GM20000 (cell line): ENCODE measurements around the gene NKX1-1.

Source experiments
- DNase-seq: peaks from one replicate; pipeline ENCODE4 v3.0.0; 2012; ENCODE audit warnings: low spot score
- TF ChIP-seq, protein P1 (sequence below): IDR thresholded peaks from 2 replicates; pipeline ENCODE4 v1.5.1; 2012; ENCODE audit warnings: mild to moderate bottlenecking, control low read depth; ENCODE audit errors: extremely low read depth, missing control alignments

Gene NKX1-1

GRCh38 chr4:1405254-1405635 lies 997 bp downstream of the NKX1-1 start:
- TF ChIP-seq, protein P1, sequence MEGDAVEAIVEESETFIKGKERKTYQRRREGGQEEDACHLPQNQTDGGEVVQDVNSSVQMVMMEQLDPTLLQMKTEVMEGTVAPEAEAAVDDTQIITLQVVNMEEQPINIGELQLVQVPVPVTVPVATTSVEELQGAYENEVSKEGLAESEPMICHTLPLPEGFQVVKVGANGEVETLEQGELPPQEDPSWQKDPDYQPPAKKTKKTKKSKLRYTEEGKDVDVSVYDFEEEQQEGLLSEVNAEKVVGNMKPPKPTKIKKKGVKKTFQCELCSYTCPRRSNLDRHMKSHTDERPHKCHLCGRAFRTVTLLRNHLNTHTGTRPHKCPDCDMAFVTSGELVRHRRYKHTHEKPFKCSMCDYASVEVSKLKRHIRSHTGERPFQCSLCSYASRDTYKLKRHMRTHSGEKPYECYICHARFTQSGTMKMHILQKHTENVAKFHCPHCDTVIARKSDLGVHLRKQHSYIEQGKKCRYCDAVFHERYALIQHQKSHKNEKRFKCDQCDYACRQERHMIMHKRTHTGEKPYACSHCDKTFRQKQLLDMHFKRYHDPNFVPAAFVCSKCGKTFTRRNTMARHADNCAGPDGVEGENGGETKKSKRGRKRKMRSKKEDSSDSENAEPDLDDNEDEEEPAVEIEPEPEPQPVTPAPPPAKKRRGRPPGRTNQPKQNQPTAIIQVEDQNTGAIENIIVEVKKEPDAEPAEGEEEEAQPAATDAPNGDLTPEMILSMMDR, result no peak
- peak; percentile 45 for DNase-seq

- TF ChIP-seq, protein P1, result no peak
- DNase-seq, result peak; percentile 55
Measured at GRCh38 chr4:1404573-1405253, 1.5 kb downstream of the NKX1-1 start.

DNA sequence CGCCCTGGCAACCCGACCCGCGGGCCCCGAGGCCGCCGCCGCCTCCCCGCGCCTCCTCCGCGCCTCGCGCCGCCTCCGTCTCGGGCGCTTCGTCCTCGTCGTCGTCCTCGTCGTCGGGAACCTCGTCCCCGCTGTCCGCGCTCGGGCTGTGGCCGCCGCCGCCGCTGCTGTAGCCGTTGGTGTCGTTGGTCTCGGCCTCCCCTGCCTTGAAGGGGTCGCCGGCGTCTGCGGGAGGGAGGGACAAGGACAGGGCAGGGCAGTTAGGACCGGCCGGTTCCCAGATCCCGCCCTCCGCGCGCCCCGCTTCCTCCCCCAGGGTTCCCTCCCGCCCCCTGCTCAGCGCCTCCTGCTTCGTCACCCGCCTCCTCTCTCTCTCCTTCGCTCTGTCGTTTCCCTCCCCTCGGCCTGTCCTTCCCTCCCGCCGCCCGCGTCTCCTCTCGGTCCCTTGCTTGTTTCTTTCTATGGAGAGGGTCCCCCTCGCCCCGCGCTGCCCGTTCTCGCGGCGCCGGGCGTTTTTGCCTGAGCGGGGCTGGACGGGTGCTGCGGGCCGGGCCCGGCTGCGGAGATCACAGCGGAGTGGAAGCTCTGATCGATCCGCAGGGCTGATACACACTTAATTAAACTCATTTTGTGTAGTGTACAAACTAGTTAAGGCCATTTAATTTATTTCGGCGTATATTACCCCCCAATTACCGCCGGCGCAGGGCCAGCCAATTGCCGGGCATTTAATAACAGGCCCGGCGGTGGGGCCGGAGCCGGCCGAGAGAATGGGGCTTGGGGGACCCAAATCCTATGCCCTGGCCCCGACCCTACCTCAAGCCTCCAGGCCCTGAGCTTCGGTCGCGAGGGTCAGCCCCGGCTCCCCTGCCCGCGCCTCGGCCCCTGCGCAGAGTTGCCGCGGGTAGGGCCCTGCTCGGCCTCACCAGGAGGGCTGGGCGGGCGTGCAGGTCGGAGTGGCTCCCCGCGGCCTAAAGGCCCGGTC lies 2.4 kb downstream of the NKX1-1 start:
- peak; percentile 48 for DNase-seq
- TF ChIP-seq, protein P1, result no peak

DNA sequence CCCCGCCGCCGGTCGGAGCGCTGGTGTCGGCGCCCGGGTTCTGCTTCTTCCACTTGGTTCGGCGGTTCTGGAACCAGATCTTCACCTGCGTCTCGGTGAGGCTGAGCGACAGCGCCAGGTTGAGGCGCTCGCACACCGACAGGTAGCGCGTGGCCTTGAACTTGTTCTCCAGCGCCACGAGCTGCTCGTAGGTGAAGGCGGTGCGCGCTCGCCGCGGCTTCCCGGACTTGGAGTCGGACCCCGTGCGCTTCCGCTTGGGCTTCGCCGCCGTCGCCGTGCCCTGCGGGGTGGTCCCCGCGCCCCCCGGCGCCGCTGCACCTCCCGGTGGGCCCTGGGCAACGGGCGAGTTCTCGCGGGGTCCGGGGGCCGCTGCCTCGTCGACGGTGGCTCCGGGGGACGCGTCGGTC lies 3.1 kb downstream of the NKX1-1 start:
- TF ChIP-seq, protein P1, result no peak
- peak; percentile 49 for DNase-seq

- DNase-seq, result peak; percentile 49
- TF ChIP-seq, protein P1, result no peak
Measured at GRCh38 chr4:1402516-1403091, 3.6 kb downstream of the NKX1-1 start.

DNA sequence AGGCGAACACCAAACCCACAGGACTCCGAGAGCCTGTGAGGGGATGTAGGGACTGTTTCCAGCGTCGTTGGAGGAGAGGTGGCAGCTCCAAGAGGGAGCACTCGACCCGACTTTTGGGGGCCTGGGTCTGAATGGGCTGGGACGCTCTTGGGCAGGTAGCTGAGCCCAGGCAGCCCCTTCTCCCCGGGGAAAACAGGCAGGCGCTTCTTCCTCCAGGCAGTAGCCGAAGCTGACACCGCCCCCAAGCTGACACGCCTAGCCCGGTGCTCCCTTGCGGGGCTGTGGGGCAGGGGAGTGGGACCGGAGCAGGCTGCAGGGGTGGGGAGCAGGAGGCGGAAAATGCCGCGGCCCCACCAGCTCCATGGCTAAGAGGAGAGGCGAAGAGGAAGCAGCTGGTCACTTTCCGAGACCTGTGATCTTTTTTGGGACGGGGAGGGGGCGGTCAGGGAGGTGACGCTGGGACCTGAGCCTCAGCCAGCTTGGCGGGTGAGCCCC lies 4.2 kb downstream of the NKX1-1 start:
- TF ChIP-seq, protein P1, result no peak
- peak; percentile 46 for DNase-seq
